Activated T-cell treated with anti-CD3 and anti-CD28 coated beads for 48 hours (primary cell): ENCODE results near the gene ENOX2.

ENCODE experiments used
- DNase-seq: peaks from one replicate; pipeline ENCODE4 v3.0.0-alpha.2; 2020; ENCODE audit warnings: low read depth

The ENOX2 gene

DNA sequence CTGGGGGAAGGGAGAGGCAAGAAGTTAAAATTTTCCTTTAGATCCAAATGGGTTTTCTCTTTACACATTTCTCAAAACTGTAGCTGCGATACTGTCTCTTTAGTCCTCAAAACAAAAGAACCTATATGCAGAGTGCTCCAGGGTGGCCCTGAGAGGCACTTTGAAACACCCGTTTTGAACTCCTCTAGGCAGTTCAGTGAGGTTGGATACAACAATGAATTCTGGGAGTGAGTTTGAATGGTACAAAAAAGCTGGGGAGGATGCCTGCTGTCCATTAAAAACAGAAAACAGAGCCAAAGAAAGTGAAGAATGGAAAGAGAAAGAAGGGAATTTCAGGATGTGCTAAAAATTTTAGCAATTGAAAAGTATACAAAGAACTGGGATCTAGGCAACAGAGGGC, 23.1 kb downstream of the ENOX2 start:
- DNase-seq, result no peak

GRCh38 chrX:130878350-130879341, 24.4 kb downstream of the ENOX2 start:
- DNase-seq, result no peak

GRCh38 chrX:130877892-130878341, 25.1 kb downstream of the ENOX2 start:
- no peak for DNase-seq

GRCh38 chrX:130876226-130876625, 26.8 kb downstream of the ENOX2 start:
- DNase-seq, result no peak

DNA sequence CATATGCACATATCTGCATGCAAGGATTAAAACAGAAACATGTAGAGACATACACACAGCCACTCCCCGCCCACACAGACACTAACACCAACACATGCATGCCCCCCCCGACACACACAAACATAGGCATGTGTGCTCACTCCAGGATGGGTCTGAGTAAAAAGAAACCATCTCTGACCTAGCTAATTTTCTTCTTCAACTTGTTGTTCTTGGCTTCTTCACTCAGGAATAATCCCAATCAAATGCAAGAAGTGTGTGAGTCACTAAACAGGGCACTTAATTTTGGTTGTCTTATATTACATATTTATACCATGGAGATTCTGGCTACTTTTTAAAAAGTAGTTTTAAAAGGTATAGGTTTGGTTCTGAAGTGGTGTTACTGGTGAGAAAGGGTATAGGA, 28.3 kb downstream of the ENOX2 start:
- no peak for DNase-seq

DNA sequence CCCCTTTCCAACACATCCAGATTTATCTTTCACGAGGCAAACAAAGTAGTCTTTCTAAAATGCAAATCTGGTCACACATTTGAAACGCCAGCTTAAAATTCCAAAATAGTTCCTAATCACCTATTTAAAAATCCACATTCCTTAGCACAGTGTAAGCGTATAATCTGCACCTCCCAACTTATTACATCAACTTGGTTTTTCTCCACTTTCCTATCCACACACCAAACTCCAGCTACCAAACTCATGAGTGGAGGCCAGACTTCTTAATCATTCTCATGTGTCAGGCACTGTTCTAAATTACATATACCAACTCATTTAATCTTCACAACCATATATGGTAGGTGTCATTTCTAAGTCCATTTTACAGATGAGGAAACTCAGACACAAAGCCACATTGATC, 33.8 kb downstream of the ENOX2 start:
- DNase-seq, result no peak

GRCh38 chrX:130861462-130861861, 41.5 kb downstream of the ENOX2 start:
- DNase-seq, result no peak

GRCh38 chrX:130857207-130857606, 45.8 kb downstream of the ENOX2 start:
- no peak for DNase-seq

DNA sequence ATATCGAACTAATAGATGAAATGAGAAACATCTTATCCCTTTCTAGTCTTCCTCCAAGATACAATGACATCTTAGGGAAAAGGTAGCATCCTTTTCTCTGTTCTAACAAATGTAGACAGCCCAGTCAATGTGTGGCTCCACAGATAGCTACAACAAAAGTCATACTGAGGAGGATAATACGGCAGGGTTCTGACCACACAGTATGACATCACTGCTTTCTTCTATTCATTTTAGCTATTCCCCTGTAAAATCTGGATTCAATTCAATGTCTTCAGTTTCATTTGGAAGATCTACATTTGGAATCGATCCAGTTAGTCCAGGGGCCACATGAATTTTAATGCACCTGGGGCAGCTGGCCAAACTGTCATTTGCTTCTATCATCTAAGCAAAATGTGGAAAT, 51.4 kb downstream of the ENOX2 start:
- DNase-seq, result no peak

GRCh38 chrX:130848763-130849162, 54.2 kb downstream of the ENOX2 start:
- DNase-seq, result no peak

GRCh38 chrX:130846746-130847145, 56.3 kb downstream of the ENOX2 start:
- DNase-seq, result no peak

- DNase-seq, result no peak
Measured at GRCh38 chrX:130841776-130842175, 61.2 kb downstream of the ENOX2 start.

- DNase-seq, result no peak
Measured at GRCh38 chrX:130840345-130840744, 62.7 kb downstream of the ENOX2 start.

DNA sequence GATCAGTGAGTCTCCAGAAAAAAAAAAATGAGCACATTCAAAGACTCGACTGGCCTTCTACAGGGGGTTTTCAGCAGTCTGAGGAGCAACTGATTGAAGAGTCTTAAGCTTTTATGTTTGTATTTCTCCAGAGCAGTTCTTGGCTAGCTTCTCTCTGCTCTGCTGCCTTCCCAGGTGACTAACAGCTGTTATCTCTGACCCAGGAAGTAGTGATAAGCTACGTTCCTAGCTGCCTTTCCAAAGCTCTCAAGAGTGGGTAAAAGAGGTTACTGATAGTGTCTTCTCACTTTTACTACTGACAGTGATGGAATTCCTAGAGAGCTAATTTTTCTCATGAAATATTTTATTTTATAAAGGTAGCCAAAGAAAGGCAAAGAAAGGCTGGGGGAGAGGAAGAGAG, 66.6 kb downstream of the ENOX2 start:
- no peak for DNase-seq

- DNase-seq, result no peak
Measured at GRCh38 chrX:130834830-130835229, 68.2 kb downstream of the ENOX2 start.

DNA sequence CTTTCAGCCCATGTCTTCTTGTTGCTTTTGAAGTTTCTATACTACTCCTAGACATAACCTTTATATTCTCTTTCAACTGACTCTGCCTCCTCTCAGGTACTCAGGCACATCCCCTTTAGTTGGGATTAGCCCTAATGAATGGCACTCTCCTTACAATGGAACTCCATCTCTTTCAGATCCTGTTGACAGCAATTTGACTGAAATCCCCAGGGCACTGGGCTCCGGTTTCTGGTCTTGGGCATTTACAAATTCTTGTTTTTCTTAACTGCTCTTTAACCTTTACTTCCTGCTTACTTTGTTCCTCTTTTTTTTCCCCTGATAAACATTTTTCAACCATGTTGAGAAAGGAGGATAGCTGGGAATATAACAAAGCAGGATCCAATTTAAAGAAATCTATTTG, 68.9 kb downstream of the ENOX2 start:
- DNase-seq, result no peak

GRCh38 chrX:130831347-130831722, 71.7 kb downstream of the ENOX2 start:
- DNase-seq, result no peak

- no peak for DNase-seq
Measured at GRCh38 chrX:130830599-130831346, 72.2 kb downstream of the ENOX2 start.

- DNase-seq, result no peak
Measured at GRCh38 chrX:130829526-130830515, 73.2 kb downstream of the ENOX2 start.

GRCh38 chrX:130828641-130829040, 74.4 kb downstream of the ENOX2 start:
- DNase-seq, result no peak

DNA sequence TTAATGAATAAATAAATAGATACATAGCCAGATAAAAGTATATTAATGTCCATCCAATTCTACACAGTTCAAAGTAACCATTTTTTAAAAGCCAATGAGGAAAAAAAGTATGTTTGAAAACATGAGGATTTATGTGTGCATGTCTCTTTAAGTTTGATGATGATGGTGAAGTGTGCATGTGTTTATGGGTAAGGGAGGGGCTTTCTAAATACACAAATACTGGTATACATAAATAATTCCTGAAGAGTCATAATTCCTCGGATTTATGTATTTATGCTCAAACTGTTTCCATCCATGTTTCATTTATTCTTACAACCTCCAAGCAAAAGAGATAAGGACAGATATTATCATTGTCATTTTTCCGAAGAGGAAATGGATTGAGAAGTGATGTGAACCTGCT, 75.4 kb downstream of the ENOX2 start:
- DNase-seq, result no peak

- no peak for DNase-seq
Measured at GRCh38 chrX:130826249-130826648, 76.8 kb downstream of the ENOX2 start.
